NCI-H510A (cell line): ENCODE data around the gene RAB40B.

Source experiments
- DNase-seq: peaks from one replicate; lab custom pipeline; 2025; lab: John Stamatoyannopoulos, UW

RAB40B gene

GRCh38 chr17:82614095-82614631, 84.3 kb downstream of the RAB40B start:
- DNase-seq = no peak

GRCh38 chr17:82613283-82614094, 85.0 kb downstream of the RAB40B start:
- peak; percentile 90 for DNase-seq

- peak; percentile 56 for DNase-seq
Measured at GRCh38 chr17:82611140-82612058, 87.1 kb downstream of the RAB40B start.

- DNase-seq = no peak
Measured at GRCh38 chr17:82609655-82610054, 88.8 kb downstream of the RAB40B start.

- no peak for DNase-seq
Measured at GRCh38 chr17:82608816-82609215, 89.7 kb downstream of the RAB40B start.

- no peak for DNase-seq
Measured at GRCh38 chr17:82605939-82606600, 92.4 kb downstream of the RAB40B start.
